HG02973 (cell line): ENCODE measurements around the gene ALK.
A peak's percentile ranks its signal among the peaks of the same experiment; 100 is the strongest.

Experiments
- ATAC-seq: cut with Tn5 transposase; IDR thresholded peaks from one replicate; pipeline ENCODE4 v1.9.1; 2021; ENCODE audit warnings: moderate library complexity; ENCODE audit not compliant: unreplicated experiment

The ALK gene

DNA sequence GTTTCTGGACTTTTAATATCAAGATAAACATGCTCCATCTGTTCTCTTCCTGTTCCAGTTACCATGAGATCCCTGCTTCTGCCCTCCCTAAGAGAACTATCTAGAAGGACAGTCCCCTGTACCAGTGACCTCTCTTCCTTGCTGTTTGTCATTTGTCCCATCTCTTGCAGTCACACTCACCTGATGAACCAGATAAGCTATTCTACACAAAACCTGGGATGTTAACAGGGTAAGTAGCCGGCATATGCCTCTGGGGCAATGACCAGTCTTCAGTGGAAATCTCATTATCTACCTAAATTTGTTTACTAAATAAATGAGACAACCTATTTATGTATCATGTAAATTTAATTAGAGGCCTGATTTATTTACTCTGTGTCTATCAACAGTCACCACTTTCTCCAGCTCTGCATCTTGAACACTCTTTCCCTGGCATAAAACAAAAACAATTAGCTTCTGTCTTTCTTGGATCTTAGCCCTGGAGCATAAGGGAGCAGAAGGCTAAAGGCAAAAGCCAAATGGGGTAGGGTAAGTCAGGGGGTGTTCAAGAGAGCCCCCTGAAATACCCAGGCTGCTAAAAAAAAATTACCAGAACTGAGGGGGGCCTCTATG, 337.7 kb downstream of the ALK start:
- no peak for ATAC-seq

DNA sequence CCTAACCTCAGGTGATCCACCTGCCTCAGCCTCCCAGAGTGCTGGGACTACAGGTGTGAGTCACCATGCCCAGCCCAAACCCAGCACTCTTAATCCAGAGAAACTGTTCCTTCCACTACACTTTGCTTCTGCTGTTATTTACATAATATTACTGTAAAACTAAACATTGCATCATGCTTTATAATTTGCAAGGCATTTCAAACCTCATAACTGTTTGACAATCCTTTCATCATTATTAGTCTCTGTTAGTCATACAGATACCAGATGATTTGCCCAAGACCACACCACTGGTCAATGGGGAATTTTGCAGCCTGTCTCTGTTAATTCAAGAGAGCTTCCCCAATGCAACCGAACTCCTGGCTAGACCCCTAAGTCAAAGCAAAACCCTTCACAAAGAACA, 338.3 kb downstream of the ALK start:
- ATAC-seq, result peak; percentile 71

GRCh38 chr2:29582062-29582461, 339.3 kb downstream of the ALK start:
- ATAC-seq, result no peak

GRCh38 chr2:29580223-29580622, 341.2 kb downstream of the ALK start:
- ATAC-seq, result no peak

GRCh38 chr2:29579495-29580169, 341.8 kb downstream of the ALK start:
- ATAC-seq, result no peak

DNA sequence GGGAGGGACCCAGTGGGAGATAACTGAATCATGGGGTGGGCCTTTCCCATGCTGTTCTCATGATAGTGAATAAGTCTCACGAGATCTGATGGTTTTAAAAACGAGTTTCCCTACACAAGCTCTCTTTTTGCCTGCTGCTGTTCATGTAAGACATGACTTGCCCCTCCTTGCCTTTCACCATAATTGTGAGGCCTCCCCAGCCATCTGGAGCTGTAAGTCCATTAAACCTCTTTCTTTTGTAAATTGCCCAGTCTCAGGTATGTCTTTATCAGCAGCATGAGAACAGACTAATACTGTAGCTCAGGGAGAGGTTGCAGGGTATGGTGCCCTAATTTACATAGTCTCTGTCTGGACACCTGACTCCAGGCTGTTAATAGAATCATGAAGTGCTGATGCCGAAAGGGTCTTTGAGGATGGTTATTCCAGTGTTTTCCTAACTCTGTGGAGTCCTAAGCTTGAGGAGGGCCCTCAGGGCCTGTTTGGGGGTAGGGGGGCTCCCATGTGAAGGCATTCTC, 343.2 kb downstream of the ALK start:
- ATAC-seq, result no peak

GRCh38 chr2:29576231-29576630, 345.2 kb downstream of the ALK start:
- ATAC-seq, result no peak

DNA sequence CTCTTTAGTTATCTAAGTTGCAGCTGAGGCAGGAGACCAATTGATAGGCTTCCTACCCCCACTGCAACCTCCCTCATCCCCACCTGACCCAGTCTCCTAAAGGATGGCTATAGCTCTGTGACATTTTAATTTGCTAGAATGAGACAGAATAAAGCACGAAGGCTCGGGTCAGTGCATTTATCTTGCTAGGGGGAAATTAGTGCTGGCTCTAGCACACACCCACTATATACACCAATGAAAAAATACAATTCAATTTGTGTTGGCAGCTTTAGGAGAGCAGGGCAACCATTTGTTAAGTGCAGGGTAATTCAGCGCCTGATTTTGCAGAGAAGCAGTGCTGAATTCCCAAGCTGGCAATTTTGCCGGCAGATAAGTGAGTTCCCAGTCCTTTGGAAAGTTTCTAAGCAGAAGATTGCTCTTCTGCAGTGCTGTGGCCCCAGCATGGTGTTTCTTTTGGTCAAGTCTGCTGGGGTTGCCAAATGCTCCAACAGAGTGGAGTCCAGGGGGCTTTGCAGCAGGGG, 346.0 kb downstream of the ALK start:
- ATAC-seq, result no peak

GRCh38 chr2:29573612-29574011, 347.8 kb downstream of the ALK start:
- ATAC-seq, result no peak

DNA sequence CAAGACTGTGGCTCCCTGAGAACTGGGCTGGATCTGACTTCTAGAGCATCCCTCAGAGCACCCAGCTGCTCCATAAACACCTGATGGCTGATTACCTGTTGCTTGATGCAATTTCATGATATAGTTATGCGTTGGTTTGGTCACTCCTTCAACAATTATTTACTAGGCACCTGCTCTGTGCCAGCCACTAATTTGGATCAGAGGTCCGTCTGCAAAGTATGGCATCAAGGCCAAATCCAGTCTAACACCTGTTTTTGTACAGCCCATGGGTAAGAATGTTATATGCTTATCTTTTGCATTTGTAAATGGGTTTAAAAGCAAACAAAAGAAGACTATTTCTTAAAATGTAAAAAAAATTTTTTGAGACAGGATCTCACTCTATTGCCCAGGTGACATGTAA, 348.2 kb downstream of the ALK start:
- ATAC-seq, result no peak

DNA sequence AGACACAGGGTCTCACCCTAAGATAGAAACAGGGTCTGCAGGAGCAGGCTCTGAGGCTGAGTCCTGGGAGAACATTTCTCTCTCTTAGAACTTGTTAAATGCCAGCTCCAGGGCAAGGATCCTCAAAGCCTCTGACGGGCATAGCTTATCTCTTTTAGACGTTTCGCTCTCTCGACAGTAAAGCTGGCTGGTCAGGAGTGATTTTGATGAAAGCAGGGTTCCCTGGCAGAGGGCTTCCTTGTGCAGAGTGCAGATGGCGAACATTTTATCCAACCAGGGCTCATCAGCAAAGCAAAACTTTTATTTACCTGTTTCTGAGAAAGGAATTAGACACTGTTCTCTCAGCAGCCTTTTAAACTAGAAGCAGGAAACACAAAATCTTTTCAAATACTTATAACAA, 350.8 kb downstream of the ALK start:
- ATAC-seq, result no peak

- ATAC-seq, result no peak
Observed at GRCh38 chr2:29567906-29568520, 353.4 kb downstream of the ALK start.

GRCh38 chr2:29563697-29564096, 357.7 kb downstream of the ALK start:
- ATAC-seq, result no peak

GRCh38 chr2:29562896-29563295, 358.5 kb downstream of the ALK start:
- no peak for ATAC-seq

DNA sequence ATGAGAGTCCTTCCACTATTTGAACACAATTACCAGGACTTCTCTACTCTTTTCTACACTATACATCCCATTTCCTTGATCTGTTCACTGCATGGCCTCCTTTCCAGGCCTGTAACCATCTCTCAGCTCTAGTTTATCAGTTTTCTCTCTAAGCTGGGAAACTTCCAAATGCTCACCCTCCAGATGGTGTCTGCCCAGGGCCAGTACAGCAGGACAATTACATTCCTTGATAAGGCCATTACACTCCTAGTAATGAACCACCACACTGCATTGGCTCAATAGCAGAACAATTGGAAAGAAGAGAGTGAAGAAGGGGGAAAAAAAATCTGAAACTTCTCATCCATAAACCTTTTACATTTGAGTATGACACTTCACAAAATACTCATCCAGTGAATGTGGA, 359.1 kb downstream of the ALK start:
- no peak for ATAC-seq

- no peak for ATAC-seq
Observed at GRCh38 chr2:29561628-29562027, 359.8 kb downstream of the ALK start.

GRCh38 chr2:29561181-29561580, 360.2 kb downstream of the ALK start:
- no peak for ATAC-seq

GRCh38 chr2:29560566-29560965, 360.8 kb downstream of the ALK start:
- ATAC-seq, result no peak

DNA sequence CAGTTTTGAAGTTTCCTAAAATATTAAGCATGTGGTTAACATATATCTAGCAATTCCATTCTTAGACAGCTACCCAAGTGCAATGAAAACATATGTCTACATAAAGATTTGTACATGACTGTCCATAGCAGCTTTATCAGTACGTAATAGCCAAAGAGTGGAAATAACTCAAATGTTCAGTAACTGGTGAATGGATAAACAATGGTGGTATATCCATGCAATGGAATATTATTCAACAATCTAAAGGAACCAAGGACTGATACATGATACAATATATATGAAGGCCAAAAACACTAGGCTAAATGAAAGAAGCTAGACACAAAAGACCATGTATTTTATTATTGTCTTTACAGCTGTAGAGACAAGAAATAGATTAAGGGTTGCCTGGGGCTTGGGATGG, 361.4 kb downstream of the ALK start:
- ATAC-seq, result no peak

GRCh38 chr2:29559578-29559977, 361.8 kb downstream of the ALK start:
- ATAC-seq, result no peak

DNA sequence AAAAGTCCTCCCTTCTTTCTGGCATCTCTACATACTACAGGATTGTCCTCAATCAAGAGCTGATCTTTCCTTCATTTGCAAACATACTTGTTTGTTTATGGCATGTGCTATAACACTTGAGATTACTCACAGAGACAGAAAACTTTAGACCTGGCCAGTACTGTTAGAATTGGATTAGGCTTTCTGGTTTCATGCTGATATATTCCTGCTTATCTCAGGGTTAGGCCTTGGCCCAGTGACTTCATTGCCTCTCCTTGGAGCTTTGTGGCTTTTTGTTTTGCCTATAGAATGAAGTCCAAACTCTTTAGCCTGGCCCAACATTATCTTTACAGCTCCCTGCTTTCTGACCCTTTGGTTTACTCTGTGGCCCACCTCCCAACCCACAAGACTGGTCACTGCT, 363.3 kb downstream of the ALK start:
- no peak for ATAC-seq

DNA sequence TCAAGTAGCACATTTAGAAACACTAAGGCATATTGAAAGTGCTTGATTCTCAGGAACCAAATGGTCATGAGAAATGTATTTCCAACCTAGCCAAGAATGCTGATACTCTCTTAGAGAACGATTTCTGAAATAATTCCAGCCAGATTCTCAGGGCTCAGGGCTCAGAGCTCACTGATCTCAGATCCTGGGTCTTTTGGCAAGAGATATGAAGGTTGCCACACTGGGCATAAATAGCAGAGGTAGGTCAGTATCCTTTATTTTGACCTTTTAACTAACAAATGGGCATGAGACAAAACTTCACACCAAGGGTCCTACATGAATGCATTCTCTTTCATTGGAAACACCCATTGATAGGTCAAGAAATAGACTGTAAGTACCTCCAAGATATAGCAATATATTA, 364.1 kb downstream of the ALK start:
- ATAC-seq, result no peak
